ENCODE measurements around the gene MMP19.
"Not testable (repeated sequence)": the region's sequence is repeated elsewhere in the genome, so short reads cannot be mapped to it uniquely, and the experiment has no call there.

MMP19 gene

DNA sequence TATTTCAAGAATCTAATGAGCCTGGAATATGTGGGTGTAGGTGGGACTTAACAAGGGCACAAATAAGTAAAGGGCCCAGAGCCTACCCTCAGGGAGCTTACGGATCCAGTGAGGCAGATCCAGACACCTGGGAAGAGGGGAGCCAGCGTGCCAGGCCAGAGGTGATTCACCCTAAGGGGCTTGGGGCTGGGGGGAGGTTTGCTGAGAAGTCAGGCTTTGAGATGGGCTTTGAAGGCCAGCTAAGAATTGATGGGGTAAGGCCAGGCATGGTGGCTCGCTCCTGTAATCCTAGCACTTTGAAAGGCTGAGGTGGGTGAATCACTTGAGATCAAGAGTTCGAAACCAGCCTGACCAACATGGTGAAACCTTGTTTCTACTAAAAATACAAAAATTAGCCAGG lies 695 bp upstream of the MMP19 start:
- TF ChIP-seq, protein P1, sequence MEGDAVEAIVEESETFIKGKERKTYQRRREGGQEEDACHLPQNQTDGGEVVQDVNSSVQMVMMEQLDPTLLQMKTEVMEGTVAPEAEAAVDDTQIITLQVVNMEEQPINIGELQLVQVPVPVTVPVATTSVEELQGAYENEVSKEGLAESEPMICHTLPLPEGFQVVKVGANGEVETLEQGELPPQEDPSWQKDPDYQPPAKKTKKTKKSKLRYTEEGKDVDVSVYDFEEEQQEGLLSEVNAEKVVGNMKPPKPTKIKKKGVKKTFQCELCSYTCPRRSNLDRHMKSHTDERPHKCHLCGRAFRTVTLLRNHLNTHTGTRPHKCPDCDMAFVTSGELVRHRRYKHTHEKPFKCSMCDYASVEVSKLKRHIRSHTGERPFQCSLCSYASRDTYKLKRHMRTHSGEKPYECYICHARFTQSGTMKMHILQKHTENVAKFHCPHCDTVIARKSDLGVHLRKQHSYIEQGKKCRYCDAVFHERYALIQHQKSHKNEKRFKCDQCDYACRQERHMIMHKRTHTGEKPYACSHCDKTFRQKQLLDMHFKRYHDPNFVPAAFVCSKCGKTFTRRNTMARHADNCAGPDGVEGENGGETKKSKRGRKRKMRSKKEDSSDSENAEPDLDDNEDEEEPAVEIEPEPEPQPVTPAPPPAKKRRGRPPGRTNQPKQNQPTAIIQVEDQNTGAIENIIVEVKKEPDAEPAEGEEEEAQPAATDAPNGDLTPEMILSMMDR (IDR thresholded peaks at IDR 0.05; ENCODE audit: borderline replicate concordance, insufficient read depth, low read depth, low read length) = no peak
- H3K4me3 ChIP-seq (ENCODE audit: low read depth, low read length) = no peak overlapping the region

DNA sequence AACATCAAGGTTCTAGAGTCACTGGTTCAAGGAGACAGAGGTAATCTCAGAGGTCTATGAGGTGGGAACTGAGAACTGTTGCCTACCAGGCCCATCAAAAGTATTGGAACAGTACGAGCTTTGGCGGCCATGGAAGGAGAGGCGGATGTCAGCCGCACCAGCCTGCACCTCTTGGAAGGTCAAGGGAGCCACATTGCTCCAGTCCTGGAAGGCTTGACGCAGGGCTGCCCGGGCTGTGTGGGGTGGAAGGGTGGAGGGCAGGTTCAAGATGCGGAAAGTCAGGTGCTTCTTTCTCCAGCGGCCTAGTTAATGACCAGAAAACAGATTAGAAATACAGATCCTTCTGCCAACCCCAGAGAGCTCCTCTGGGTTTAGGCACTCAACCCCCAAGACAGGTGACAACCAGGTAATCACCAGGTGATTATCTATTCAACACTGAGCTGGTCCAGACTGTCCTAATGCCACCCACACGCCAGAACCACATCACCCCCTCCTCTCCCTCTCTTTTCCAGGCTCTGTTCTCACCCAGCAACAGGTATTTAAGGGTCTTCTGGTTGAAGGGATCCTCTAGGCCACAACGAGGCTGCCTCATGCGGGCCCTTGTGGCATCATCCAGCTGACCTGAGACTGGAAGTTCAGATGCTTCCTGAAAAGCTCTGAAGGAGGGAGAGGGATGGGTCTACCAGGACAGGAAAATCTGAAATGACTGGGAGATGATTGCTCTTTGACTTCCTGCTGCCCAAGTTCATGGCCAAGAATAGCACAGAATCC lies 2.0 kb downstream of the MMP19 start:
- TF ChIP-seq, protein P1 (IDR thresholded peaks at IDR 0.05; ENCODE audit: borderline replicate concordance, insufficient read depth, low read depth, low read length) = no peak
- H3K4me3 ChIP-seq (ENCODE audit: low read depth, low read length) = no peak overlapping the region

DNA sequence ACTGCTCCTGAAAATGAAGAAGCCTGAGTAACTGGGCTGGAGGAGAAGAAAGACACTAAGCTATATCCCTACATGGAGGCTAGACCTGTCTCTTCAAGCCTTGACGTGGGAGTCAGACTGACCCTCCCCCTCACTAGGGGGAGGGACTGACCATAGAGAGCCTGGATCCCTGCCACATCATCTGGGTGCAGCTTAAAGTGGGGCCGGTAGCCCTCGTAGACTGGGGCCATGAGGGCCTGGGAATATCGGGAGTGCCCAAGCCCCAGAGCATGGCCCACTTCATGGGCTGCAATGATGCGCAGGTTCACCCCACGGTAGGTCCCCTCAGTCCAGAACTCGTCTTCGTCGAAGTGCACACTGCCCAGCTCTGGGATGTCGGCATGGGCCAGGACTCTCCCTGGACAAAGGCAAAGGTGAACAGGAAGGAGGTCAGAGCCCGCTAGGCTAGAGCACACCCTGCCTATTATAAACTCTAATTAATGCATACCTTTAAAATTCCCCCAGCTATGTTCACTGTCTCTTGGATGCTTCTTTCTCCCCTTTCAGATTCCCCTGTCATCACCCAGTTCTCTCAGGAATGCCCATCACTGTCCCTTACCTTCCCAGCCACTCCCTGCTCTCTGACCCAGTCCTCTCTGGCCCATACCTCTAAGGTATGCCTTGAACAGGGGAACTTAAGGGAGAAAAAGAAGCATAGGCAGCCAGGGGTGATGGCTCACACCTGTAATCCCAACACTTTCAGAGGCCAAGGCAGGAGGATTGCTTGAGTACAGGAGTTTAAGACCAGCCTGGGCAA lies 3.2 kb downstream of the MMP19 start:
- TF ChIP-seq, protein P1 (IDR thresholded peaks at IDR 0.05; ENCODE audit: borderline replicate concordance, insufficient read depth, low read depth, low read length) = no peak
- no peak overlapping the region for H3K4me3 ChIP-seq (ENCODE audit: low read depth, low read length)

DNA sequence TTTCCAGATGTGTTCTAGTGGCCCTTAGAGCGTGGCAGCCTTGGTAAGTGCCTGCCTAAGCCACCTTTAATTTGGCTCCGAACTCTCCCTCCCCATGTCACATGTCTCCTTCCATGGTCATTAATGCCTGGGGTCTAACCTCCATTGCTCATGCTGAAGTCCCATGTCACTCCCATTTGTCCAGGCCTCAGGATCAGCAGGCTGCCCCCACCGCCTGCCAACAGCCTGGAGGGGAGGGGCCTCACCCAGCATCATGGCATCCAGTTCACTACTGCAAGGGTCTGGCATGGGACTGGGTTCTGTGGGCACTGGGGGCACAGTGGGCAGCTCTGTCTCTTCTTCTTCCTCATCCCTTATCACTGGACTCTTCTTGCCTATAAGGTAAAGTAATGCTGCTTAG lies 4.4 kb downstream of the MMP19 start:
- H3K4me3 ChIP-seq (ENCODE audit: low read depth, low read length) = no peak overlapping the region
- TF ChIP-seq, protein P1 (IDR thresholded peaks at IDR 0.05; ENCODE audit: borderline replicate concordance, insufficient read depth, low read depth, low read length) = no peak

DNA sequence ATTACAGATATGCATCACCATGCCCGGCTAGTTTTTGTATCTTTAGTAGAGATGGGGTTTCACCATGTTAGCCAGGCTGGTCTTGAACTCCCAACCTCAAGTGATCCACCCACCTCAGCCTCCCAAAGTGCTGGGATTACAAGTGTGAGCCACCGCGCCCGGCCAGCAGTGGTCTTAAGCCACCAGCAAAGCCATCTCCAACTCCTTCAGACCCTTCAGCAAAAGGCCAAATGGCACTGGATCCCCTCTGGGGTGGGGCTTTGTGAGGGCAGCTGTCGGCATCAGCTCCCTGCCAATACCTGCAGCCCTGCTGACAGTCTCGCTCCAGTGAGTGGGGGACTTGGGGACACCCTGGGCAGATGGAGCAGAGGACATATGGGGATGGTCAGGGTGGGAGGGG lies 8.3 kb downstream of the MMP19 start:
- H3K4me3 ChIP-seq (ENCODE audit: low read depth, low read length) = not testable (repeated sequence)

DNA sequence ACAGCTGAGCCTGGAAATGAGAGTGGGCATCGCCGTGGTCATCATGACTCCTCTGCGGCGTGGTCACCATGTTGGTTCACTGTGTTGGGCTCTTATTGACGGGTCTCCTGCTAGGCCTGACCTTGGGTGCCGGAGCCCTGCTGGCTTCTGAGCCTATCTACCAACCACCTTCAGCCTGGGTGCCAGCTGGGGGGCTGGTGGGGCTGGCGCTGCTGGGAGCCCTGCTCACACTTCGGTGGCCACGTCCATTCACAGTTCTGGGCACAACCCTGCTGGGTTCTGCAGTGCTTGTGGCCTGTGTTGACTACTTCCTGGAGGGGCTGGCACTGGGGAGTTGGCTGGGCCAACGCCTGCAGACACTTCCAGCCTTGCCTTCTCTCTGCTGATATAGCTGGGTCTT lies 9.7 kb downstream of the MMP19 start:
- TF ChIP-seq, protein P1 (IDR thresholded peaks at IDR 0.05; ENCODE audit: borderline replicate concordance, insufficient read depth, low read depth, low read length) = no peak
- no peak overlapping the region for H3K4me3 ChIP-seq (ENCODE audit: low read depth, low read length)

DNA sequence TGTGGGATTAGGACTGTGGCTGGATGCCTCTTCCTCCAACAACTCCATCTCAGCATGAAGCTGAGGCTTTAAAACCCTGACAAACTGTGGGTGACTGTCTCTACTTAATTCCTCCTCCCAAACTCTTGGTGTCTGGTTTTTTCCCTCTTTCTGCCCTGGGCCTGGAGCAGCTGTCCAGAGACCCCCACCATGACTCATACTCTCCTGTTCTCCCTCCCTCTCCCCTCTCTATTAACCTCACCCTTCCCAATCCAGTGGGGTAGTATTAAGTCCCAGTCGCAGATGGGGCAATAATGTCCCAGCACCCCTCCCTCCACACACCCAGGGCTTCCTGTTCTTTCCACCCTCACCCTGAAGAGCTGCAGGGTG lies 11.3 kb downstream of the MMP19 start:
- TF ChIP-seq, protein P1 (IDR thresholded peaks at IDR 0.05; ENCODE audit: borderline replicate concordance, insufficient read depth, low read depth, low read length) = no peak
- no peak overlapping the region for H3K4me3 ChIP-seq (ENCODE audit: low read depth, low read length)

Measured in GM12875 (cell line).